K562 (cell line): ENCODE data around the gene ACTL10. TPM values are rescaled to one million over a fixed set of nuclear protein-coding genes. Genes with fewer than 3 reads are reported as not detected.
A peak's percentile ranks its signal among the peaks of the same experiment; 100 is the strongest.

Experiments
- ATAC-seq: fragments of 200-7000 bp; cut with Tn5 transposase; 3 replicates; pipeline ENCODE4 v1.9.1; 2020; ENCODE audit warnings: moderate library complexity
- BruUV-seq: library from RNA; stranded (reverse); fragments of 400-500 nt; replicated peaks from 2 replicates; lab custom pipeline; 2021; lab: Mats Ljungman, UMichigan
- CTCF ChIA-PET: fragments of 300-600 bp; formaldehyde crosslinking; extraction: SDS; loops from one replicate; lab custom pipeline; 2021; ENCODE audit warnings: low intra/inter-chr PET ratio; lab: Yijun Ruan, JAX
- POLR2A ChIA-PET: fragments of 300-600, 350-650 bp; sonication (Branson Sonifier 250); formaldehyde crosslinking; extraction: SDS; loops from one replicate; lab custom pipeline; 2021; ENCODE audit warnings: antibody characterized with exemption, inconsistent platforms; lab: Yijun Ruan, JAX
- DNase-seq, 4 experiments: peaks; one replicate each; pipeline versions ENCODE4 v3.0.0 to v3.0.0-alpha.2; 2011 to 2018; ENCODE audit warnings: low spot score in 3 of 4, mixed read lengths in 3 of 4; ENCODE audit errors: extremely low read depth in 1 of 4
- FAIRE-seq: peaks from 2 replicates; lab custom pipeline; 2011; peaks lifted over from hg19 to GRCh38; lab: Jason Lieb, UNC
- H2AFZ ChIP-seq: 2 replicates; pipeline ENCODE4 v1.6.0; 2011; ENCODE audit warnings: low read depth, low read length, control low read depth, inconsistent platforms
- H3K27ac ChIP-seq: fragments of 200-600 bp; 3 replicates; pipeline ENCODE4 v1.8.0; 2011; ENCODE audit warnings: low read depth, mild to moderate bottlenecking, control low read depth, inconsistent platforms, low read length, moderate library complexity, mixed read lengths; ENCODE audit errors: extremely low read depth
- H3K27me3 ChIP-seq, 2 experiments: fragments of 300-600 bp in 1 of 2; 2 replicates in 1 of 2; 3 replicates in 1 of 2; pipeline versions ENCODE4 v1.6.0 to v1.8.0; 2011; ENCODE audit warnings: inconsistent platforms in 2 of 2, low read length in 2 of 2, mild to moderate bottlenecking in 1 of 2, mixed read lengths in 1 of 2, moderate library complexity in 1 of 2; ENCODE audit not compliant: control insufficient read depth in 2 of 2, insufficient read depth in 2 of 2
- H3K36me3 ChIP-seq: fragments of 300-600 bp; 3 replicates; pipeline ENCODE4 v1.8.0; 2011; ENCODE audit warnings: mild to moderate bottlenecking, low read length, inconsistent platforms; ENCODE audit not compliant: control insufficient read depth, insufficient read depth
- H3K4me1 ChIP-seq, 2 experiments: fragments of 200-600 bp in 1 of 2; replicated peaks in 1 of 2; 2 replicates in 1 of 2; 3 replicates in 1 of 2; pipeline versions ENCODE4 v1.5.1 to v1.8.0; 2011; ENCODE audit warnings: inconsistent platforms in 2 of 2, low read length in 2 of 2, mild to moderate bottlenecking in 1 of 2, mixed read lengths in 1 of 2, moderate library complexity in 1 of 2; ENCODE audit not compliant: control insufficient read depth in 2 of 2, insufficient read depth in 2 of 2
- H3K4me2 ChIP-seq: 2 replicates; pipeline ENCODE4 v1.6.1; 2011; ENCODE audit warnings: low read length, control low read depth, inconsistent platforms, mixed read lengths; ENCODE audit not compliant: insufficient read depth
- H3K4me3 ChIP-seq: fragments of 200-600 bp; sonication (generic), shearing (Covaris generic); 2 replicates; pipeline ENCODE4 v1.5.1; 2016; ENCODE audit warnings: control low read depth, inconsistent platforms
- H3K79me2 ChIP-seq: fragments of 200-600 bp; 3 replicates; pipeline ENCODE4 v1.8.0; 2011; ENCODE audit warnings: low read length, inconsistent platforms; ENCODE audit not compliant: control insufficient read depth, insufficient read depth
- H3K9ac ChIP-seq, 2 experiments: 2 replicates each; pipeline versions ENCODE4 v1.6.0 to v1.6.1; 2011; ENCODE audit warnings: low read depth in 2 of 2, low read length in 2 of 2, control low read depth in 1 of 2, inconsistent platforms in 1 of 2, mild to moderate bottlenecking in 1 of 2, mixed read lengths in 1 of 2; ENCODE audit not compliant: insufficient read depth in 1 of 2
- H3K9me1 ChIP-seq: one replicate; pipeline ENCODE4 v1.6.0; 2011; ENCODE audit warnings: inconsistent platforms, mild to moderate bottlenecking, low read length, moderate library complexity; ENCODE audit not compliant: control insufficient read depth, insufficient read depth
- H3K9me3 ChIP-seq: replicated peaks from 2 replicates; pipeline ENCODE4 v1.5.1; 2011; ENCODE audit warnings: low read depth, low read length, inconsistent platforms; ENCODE audit not compliant: control insufficient read depth, insufficient read depth
- H4K20me1 ChIP-seq: replicated peaks from 2 replicates; pipeline ENCODE4 v1.6.1; 2011; ENCODE audit warnings: low read length, inconsistent platforms, mixed read lengths; ENCODE audit not compliant: control insufficient read depth, insufficient read depth
- ARID1B ChIP-seq: fragments of 450-650 bp; IDR thresholded peaks from 2 replicates; pipeline ENCODE4 v1.6.1; 2016; ENCODE audit warnings: antibody characterized with exemption, mild to moderate bottlenecking, inconsistent platforms
- ETS1 ChIP-seq: conservative IDR thresholded peaks from 2 replicates; pipeline ENCODE4 v1.6.1; 2011; ENCODE audit warnings: low read depth, mild to moderate bottlenecking, low read length; ENCODE audit not compliant: control insufficient read depth
- HINFP ChIP-seq: fragments of 450-650 bp; conservative IDR thresholded peaks from 2 replicates; pipeline ENCODE4 v1.6.1; 2016; ENCODE audit warnings: missing genetic modification characterization, low read depth, mild to moderate bottlenecking, control low read depth, missing compliant biosample characterization
- NR2C2 ChIP-seq, 2 experiments: fragments of 200-800 bp in 1 of 2; sonication (Bioruptor generic) in 1 of 2; sonication (generic) in 1 of 2; formaldehyde crosslinking in 1 of 2; IDR thresholded peaks; 2 replicates each; pipeline versions ENCODE4 v1.6.1 to v1.8.0; 2016 to 2022; ENCODE audit warnings: mild to moderate bottlenecking in 1 of 2, missing compliant biosample characterization in 1 of 2, missing genetic modification characterization in 1 of 2, missing genetic modification reagents in 1 of 2
- PPARD ChIP-seq: fragments of 250-450 bp; sonication (Bioruptor Pico); IDR thresholded peaks from 2 replicates; pipeline ENCODE4 v1.8.0; 2022; ENCODE audit warnings: inconsistent platforms, mild to moderate bottlenecking, moderate library complexity
- PYGO2 ChIP-seq: fragments of 450-650 bp; IDR thresholded peaks from 2 replicates; pipeline ENCODE4 v1.6.1; 2016; ENCODE audit warnings: mild to moderate bottlenecking, missing genetic modification characterization, moderate library complexity, missing compliant biosample characterization
- RBM14 ChIP-seq: fragments of 200-400 bp; formaldehyde crosslinking; IDR thresholded peaks from 2 replicates; pipeline ENCODE4 v1.6.1; 2018; ENCODE audit warnings: low read depth, mild to moderate bottlenecking, low read length, moderate library complexity, borderline replicate concordance; ENCODE audit not compliant: insufficient read depth
- ZNF217 ChIP-seq: sonication (generic); formaldehyde crosslinking; IDR thresholded peaks from 2 replicates; pipeline ENCODE4 v1.8.0; 2022; ENCODE audit warnings: mild to moderate bottlenecking, missing genetic modification reagents
- ZNF24 ChIP-seq: fragments of 450-650 bp; IDR thresholded peaks from 2 replicates; pipeline ENCODE4 v1.6.1; 2016
- ZNF274 ChIP-seq: IDR thresholded peaks from 2 replicates; pipeline ENCODE4 v1.6.1; 2011; ENCODE audit warnings: low read depth, mild to moderate bottlenecking, low read length, moderate library complexity, borderline replicate concordance
- ZNF316 ChIP-seq: fragments of 450-650 bp; IDR thresholded peaks from 2 replicates; pipeline ENCODE4 v1.6.1; 2016
- WGBS: fragments of 100-300 bp; shearing (Covaris generic); methylation state at CpG from one replicate; pipeline ENCODE4 v1.1.6; 2016; ENCODE audit warnings: low coverage, mixed read lengths; ENCODE audit not compliant: insufficient coverage; ENCODE audit errors: missing lambda C conversion rate; 5-methylcytosine and 5-hydroxymethylcytosine counted together
- in situ Hi-C: fragments of 300-500 bp; cut with MboI; formaldehyde crosslinking; loops from 4 replicates; pipeline ENCODE4 v1.15.0; 2018; ENCODE audit warnings: inconsistent platforms, mixed read lengths
- intact Hi-C: fragments of 100-400 bp; cut with micrococcal nuclease; formaldehyde crosslinking; loops from 2 replicates; pipeline ENCODE4 v1.14.2; 2022
- polyA plus RNA-seq, 8 experiments: library from polyadenylated mRNA; depleted of rRNA in 4 of 8; stranded (reverse) in 5 of 8; unstranded in 3 of 8; fragments of >200 nt; fragmentation: Nextera tagmentation in 2 of 8; fragmentation: Illumina TruSeq in 1 of 8; extraction: Ambion mirVana in 2 of 8; extraction: Trizol in 1 of 8; gene quantifications; 2 replicates each; pipeline versions ENCODE4 v1.2.1 to v1.2.3, GENCODE V29; 2011 to 2014; ENCODE audit warnings: inconsistent platforms in 1 of 8, missing spikeins in 1 of 8
- total RNA-seq, 7 experiments: library from RNA; depleted of rRNA in 6 of 7; stranded (reverse); fragments of >200 nt in 6 of 7; fragmentation: Illumina TruSeq in 2 of 7; extraction: Trizol in 2 of 7; gene quantifications; 2 replicates each; pipeline versions ENCODE4 v1.2.1 to v1.2.3, GENCODE V29; 2011 to 2021; ENCODE audit warnings: low replicate concordance in 1 of 7

Gene ACTL10
- total and polyA plus RNA-seq, 9 of the 15 experiments (the other 6 are each of a cell fraction or from before 2014, with no cell fraction given): 0.07 to 0.14 TPM; not detected in 7

GRCh38 chr20:33655164-33655563 lies 11.6 kb upstream of the ACTL10 start:
- Histone ChIP-seq H3K4me1 (peaks cover 6 to 40% of the 10 kb centered on the region in 2 experiments; a peak in 3 of 5 replicates), H3K27ac (no peak overlapping the region), H3K9me1 (peaks cover under 1% of the 10 kb centered on the region), H2AFZ (no peak overlapping the region), H3K4me3 (no peak overlapping the region), H3K27me3 (no peaks in the 10 kb centered on the region), H3K9ac (peak overlapping the region in 1 of 2 experiments; percentile 43; a peak in 1 of 4 replicates), H3K4me2 (no peak overlapping the region), H4K20me1 (peaks cover 18% of the 10 kb centered on the region; the same call in 1 of the 2 replicates), H3K79me2 (no peaks in the 10 kb centered on the region), H3K9me3 (no peaks in the 10 kb centered on the region), H3K36me3 (peaks cover 39% of the 10 kb centered on the region; the same call in 1 of the 3 replicates)
- ATAC-seq (no peak), FAIRE-seq (no peak), DNase-seq (no peak)
- 67% methylated on average over 4 of the region's 4 CpGs for WGBS
- ChIA-PET CTCF (no interaction called here), POLR2A (interaction anchor here (0.7 to 4.5 kb wide), 4 partner anchors 9 to 342 kb away, joined by 3 to 51 read pairs (median 4); partner anchors contain the start of gene ACTL10)
- BruUV-seq: no TSS peak
- no peak for TF ChIP-seq ETS1
- TF ChIP-seq ZNF274: no peak
- TF ChIP-seq ZNF24: no peak
- TF ChIP-seq ZNF217 (CRISPR knock-in tag): no peak
- no peak for TF ChIP-seq ZNF316
- no peak for TF ChIP-seq RBM14
- TF ChIP-seq PPARD: no peak
- TF ChIP-seq HINFP (tag): no peak
- TF ChIP-seq NR2C2 (CRISPR knock-in tag; IDR thresholded peaks at IDR 0.05): no peak
- TF ChIP-seq NR2C2 (tag; IDR thresholded peaks at IDR 0.05): no peak
- no peak for TF ChIP-seq ARID1B
- TF ChIP-seq PYGO2 (tag): no peak
- intact Hi-C loops: no loop called here
- in situ Hi-C loops: loop anchor here (10.0 kb wide), 1 partner anchor 240 kb away; no protein-coding TSS in a partner anchor
